ENCODE data around the gene CHD3. TPM values are rescaled to one million over a fixed set of nuclear protein-coding genes. Genes with fewer than 3 reads are reported as not detected.

CHD3 gene
- total RNA-seq, 1 experiment from 2014 or later = 197 TPM

DNA sequence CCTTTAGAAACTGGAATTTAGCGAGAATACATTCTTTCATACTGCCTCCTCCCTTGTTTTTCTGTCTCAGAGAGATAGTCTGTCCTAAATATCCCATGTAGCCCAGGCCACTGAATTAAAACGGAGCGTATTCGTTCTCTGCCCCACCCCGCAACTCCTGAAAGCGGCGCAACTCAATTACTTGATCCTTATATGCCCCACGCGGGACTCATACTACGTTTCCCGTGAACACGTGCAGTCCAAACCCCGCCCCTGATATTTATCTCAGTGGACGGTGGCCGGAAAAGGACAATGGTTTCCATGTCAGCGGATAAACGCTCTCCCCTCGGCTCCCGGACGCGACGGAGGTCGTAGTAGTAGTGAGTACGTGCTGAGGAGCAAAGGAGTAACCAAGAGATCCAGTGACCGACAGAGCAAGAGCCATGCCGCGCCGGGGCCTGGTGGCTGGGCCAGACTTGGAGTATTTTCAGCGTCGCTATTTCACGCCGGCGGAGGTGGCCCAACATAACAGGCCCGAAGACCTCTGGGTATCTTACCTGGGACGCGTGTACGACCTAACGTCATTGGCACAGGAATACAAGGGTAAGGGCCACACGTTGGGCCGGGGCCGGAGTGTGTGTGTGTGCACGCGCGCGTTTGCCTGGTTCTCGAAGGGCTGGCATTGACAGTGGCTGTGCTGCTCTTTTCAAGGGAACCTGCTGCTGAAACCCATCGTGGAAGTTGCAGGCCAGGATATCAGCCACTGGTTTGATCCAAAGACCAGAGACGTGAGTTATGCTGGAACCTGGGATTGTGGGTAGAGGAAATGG, 30.7 kb upstream of the CHD3 start, which contains the start of gene CYB5D1:
Gene CYB5D1, plus strand, starts transcription at position 291 of the 809 bp plus-strand sequence. Its CDS starts 132 bp downstream, at position 423.
- Histone ChIP-seq H3K27ac (peak within 1 kb of the TSS; percentile 79), H3K36me3 (ENCODE audit: low read depth) (no peaks in the 10 kb centered on the region), H3K79me2 (ENCODE audit: low read depth) (peaks cover 18% of the 10 kb centered on the region), H2AFZ (peak within 1 kb of the TSS; percentile 78), H4K20me1 (ENCODE audit: insufficient read depth) (no peaks in the 10 kb centered on the region), H3K9me3 (ENCODE audit: insufficient read depth, low read depth) (no peaks in the 10 kb centered on the region), H3K27me3 (ENCODE audit: insufficient read depth, low read depth) (no peaks in the 10 kb centered on the region), H3K9me2 (ENCODE audit: insufficient read depth) (no peaks in the 10 kb centered on the region), H3K4me2 (peak within 1 kb of the TSS; percentile 97), H3K4me3 (peak within 1 kb of the TSS; percentile 97), H3K4me1 (replicated peaks; ENCODE audit: insufficient read depth) (peaks cover 13% of the 10 kb centered on the region), H3F3A (ENCODE audit: insufficient read depth, low read depth) (peaks cover 14% of the 10 kb centered on the region)
- ChIA-PET POLR2A (ENCODE audit: unreplicated experiment) (no interaction called here), CTCF (interaction anchor here (1.1 to 1.5 kb wide), 2 partner anchors 13 to 23 kb away, joined by 7 to 12 read pairs; no protein-coding TSS in a partner anchor)
- intact Hi-C loops (cut with micrococcal nuclease; ENCODE audit: unreplicated experiment) = loop anchor here (1.0 to 10.0 kb wide), 6 partner anchors 14 to 273 kb away; partner anchors contain the start of gene MPDU1
- no TSS peak for BruUV-seq (replicated peaks)
- DNase-seq = peak; percentile 73 to 87
- no peak for TF ChIP-seq EZH2 (IDR thresholded peaks at IDR 0.05; ENCODE audit: low read depth)
- TF ChIP-seq, protein P1, sequence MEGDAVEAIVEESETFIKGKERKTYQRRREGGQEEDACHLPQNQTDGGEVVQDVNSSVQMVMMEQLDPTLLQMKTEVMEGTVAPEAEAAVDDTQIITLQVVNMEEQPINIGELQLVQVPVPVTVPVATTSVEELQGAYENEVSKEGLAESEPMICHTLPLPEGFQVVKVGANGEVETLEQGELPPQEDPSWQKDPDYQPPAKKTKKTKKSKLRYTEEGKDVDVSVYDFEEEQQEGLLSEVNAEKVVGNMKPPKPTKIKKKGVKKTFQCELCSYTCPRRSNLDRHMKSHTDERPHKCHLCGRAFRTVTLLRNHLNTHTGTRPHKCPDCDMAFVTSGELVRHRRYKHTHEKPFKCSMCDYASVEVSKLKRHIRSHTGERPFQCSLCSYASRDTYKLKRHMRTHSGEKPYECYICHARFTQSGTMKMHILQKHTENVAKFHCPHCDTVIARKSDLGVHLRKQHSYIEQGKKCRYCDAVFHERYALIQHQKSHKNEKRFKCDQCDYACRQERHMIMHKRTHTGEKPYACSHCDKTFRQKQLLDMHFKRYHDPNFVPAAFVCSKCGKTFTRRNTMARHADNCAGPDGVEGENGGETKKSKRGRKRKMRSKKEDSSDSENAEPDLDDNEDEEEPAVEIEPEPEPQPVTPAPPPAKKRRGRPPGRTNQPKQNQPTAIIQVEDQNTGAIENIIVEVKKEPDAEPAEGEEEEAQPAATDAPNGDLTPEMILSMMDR (conservative IDR thresholded peaks at IDR 0.05) = no peak

DNA sequence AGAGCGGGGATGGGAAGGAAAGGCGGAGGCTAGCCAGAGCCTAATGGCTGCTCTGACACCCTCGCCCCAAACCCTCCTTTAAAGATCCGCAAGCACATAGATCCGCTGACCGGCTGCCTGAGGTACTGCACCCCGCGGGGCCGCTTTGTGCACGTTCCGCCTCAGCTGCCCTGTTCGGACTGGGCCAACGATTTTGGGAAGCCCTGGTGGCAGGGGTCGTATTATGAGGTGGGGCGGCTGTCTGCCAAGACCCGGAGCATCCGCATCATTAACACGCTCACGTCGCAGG, 30.1 kb upstream of the CHD3 start:
- peak overlapping the region; percentile 79; the same call in 1 of the 2 replicates for H3K27ac ChIP-seq
- ChIA-PET POLR2A (ENCODE audit: unreplicated experiment) (no interaction called here), CTCF (no interaction called here)
- H2AFZ ChIP-seq = peak overlapping the region; percentile 78
- intact Hi-C loops (cut with micrococcal nuclease; ENCODE audit: unreplicated experiment) = loop anchor here (5.0 to 10.0 kb wide), 2 partner anchors 36 to 274 kb away; partner anchors contain the start of gene MPDU1
- BruUV-seq (replicated peaks) = TSS peak; percentile 13
- no peaks in the 10 kb centered on the region for H3K9me3 ChIP-seq (ENCODE audit: insufficient read depth, low read depth)
- H3K4me3 ChIP-seq = peak overlapping the region; percentile 97
- H3K79me2 ChIP-seq (ENCODE audit: low read depth) = peaks cover 18% of the 10 kb centered on the region
- no peaks in the 10 kb centered on the region for H3K9me2 ChIP-seq (ENCODE audit: insufficient read depth)
- no peaks in the 10 kb centered on the region for H4K20me1 ChIP-seq (ENCODE audit: insufficient read depth)
- no peaks in the 10 kb centered on the region for H3K36me3 ChIP-seq (ENCODE audit: low read depth)
- no peaks in the 10 kb centered on the region for H3K27me3 ChIP-seq (ENCODE audit: insufficient read depth, low read depth)
- DNase-seq = peak; percentile 45 to 53
- H3F3A ChIP-seq (ENCODE audit: insufficient read depth, low read depth) = peaks cover 14% of the 10 kb centered on the region
- peaks cover 13% of the 10 kb centered on the region for H3K4me1 ChIP-seq (replicated peaks; ENCODE audit: insufficient read depth)
- TF ChIP-seq EZH2 (IDR thresholded peaks at IDR 0.05; ENCODE audit: low read depth) = no peak
- TF ChIP-seq, protein P1 (conservative IDR thresholded peaks at IDR 0.05) = peak; percentile 53
- H3K4me2 ChIP-seq = peak overlapping the region; percentile 97

DNA sequence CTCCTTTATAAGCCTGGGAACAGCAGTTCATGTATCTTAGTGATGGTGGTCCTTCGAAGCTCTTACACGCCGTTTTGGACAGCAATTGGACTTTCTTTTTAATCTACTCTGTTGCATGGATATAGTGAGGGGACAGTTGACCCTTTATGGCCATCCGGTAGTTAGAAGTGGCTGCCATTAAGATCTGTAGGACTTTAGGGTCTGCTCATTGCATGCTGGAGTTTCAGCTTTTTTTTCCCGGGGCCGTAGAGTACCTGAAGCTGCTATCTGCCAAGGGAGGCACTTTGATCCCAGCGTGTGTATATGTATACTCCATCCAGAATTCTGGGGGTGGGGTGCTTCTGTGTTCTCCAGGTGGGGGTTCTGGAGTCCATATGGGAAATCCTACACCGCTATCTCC, 29.6 kb upstream of the CHD3 start:
- Histone ChIP-seq H3F3A (ENCODE audit: insufficient read depth, low read depth) (peaks cover 14% of the 10 kb centered on the region), H3K4me1 (replicated peaks; ENCODE audit: insufficient read depth) (peaks cover 13% of the 10 kb centered on the region), H3K27me3 (ENCODE audit: insufficient read depth, low read depth) (no peaks in the 10 kb centered on the region), H3K9me3 (ENCODE audit: insufficient read depth, low read depth) (no peaks in the 10 kb centered on the region), H3K27ac (no peak overlapping the region), H3K9me2 (ENCODE audit: insufficient read depth) (no peaks in the 10 kb centered on the region), H4K20me1 (ENCODE audit: insufficient read depth) (no peaks in the 10 kb centered on the region), H3K36me3 (ENCODE audit: low read depth) (no peaks in the 10 kb centered on the region), H3K4me3 (peak overlapping the region; percentile 97), H3K79me2 (ENCODE audit: low read depth) (peaks cover 18% of the 10 kb centered on the region), H2AFZ (no peak overlapping the region), H3K4me2 (peak overlapping the region; percentile 97)
- DNase-seq = no peak
- intact Hi-C loops (cut with micrococcal nuclease; ENCODE audit: unreplicated experiment) = loop anchor here (5.0 to 10.0 kb wide), 2 partner anchors 37 to 274 kb away; partner anchors contain the start of gene MPDU1
- no TSS peak for BruUV-seq (replicated peaks)
- CTCF ChIA-PET = interaction anchor here (0.6 kb wide), 1 partner anchor 77 kb away, joined by 4 read pairs; no protein-coding TSS in a partner anchor
- POLR2A ChIA-PET (ENCODE audit: unreplicated experiment) = no interaction called here
- no peak for TF ChIP-seq EZH2 (IDR thresholded peaks at IDR 0.05; ENCODE audit: low read depth)
- TF ChIP-seq, protein P1 (conservative IDR thresholded peaks at IDR 0.05) = no peak

Measured in PC-9 (cell line).